NCI-H2227 (cell line): Measurements from ENCODE around the gene FBXO34.
"Not testable (repeated sequence)": the region's sequence is repeated elsewhere in the genome, so short reads cannot be mapped to it uniquely, and the experiment has no call there.

Experiments used
- DNase-seq: peaks from one replicate; lab custom pipeline; 2025; ENCODE audit not compliant: unreplicated experiment; lab: John Stamatoyannopoulos, UW

FBXO34 gene

GRCh38 chr14:55340482-55340881 is 69.3 kb downstream of the FBXO34 start:
- no peak for DNase-seq

- no peak for DNase-seq
These were observed 70.6 kb downstream of the FBXO34 start for GRCh38 chr14:55341781-55342180.

GRCh38 chr14:55344582-55345163 is 73.5 kb downstream of the FBXO34 start:
- not testable (repeated sequence) for DNase-seq

- DNase-seq: no peak
These were observed 75.8 kb downstream of the FBXO34 start for GRCh38 chr14:55347040-55347439.

GRCh38 chr14:55347748-55348147 is 76.5 kb downstream of the FBXO34 start:
- DNase-seq: no peak

- DNase-seq: no peak
These were observed 77.7 kb downstream of the FBXO34 start for GRCh38 chr14:55348766-55349453.

GRCh38 chr14:55349565-55349964 is 78.3 kb downstream of the FBXO34 start:
- no peak for DNase-seq

GRCh38 chr14:55350461-55350860 is 79.2 kb downstream of the FBXO34 start:
- no peak for DNase-seq

GRCh38 chr14:55351111-55351510 is 79.9 kb downstream of the FBXO34 start:
- DNase-seq: no peak

- no peak for DNase-seq
These were observed 81.0 kb downstream of the FBXO34 start for GRCh38 chr14:55352201-55352600.

- DNase-seq: no peak
These were observed 82.7 kb downstream of the FBXO34 start for GRCh38 chr14:55353686-55354467.

GRCh38 chr14:55354500-55354899 is 83.3 kb downstream of the FBXO34 start:
- DNase-seq: peak; percentile 66

GRCh38 chr14:55355922-55356321 is 84.7 kb downstream of the FBXO34 start:
- DNase-seq: no peak

- no peak for DNase-seq
These were observed 85.7 kb downstream of the FBXO34 start for GRCh38 chr14:55356913-55357312.

- no peak for DNase-seq
These were observed 88.1 kb downstream of the FBXO34 start for GRCh38 chr14:55359307-55359706.

- no peak for DNase-seq
These were observed 90.0 kb downstream of the FBXO34 start for GRCh38 chr14:55361190-55361589.

GRCh38 chr14:55366271-55366670 is 95.0 kb downstream of the FBXO34 start:
- DNase-seq: no peak

- no peak for DNase-seq
These were observed 99.7 kb downstream of the FBXO34 start for GRCh38 chr14:55370883-55371455.

- no peak for DNase-seq
These were observed 101.2 kb downstream of the FBXO34 start for GRCh38 chr14:55372423-55372822.

- no peak for DNase-seq
These were observed 101.6 kb downstream of the FBXO34 start for GRCh38 chr14:55372825-55373224.

- no peak for DNase-seq
These were observed 102.8 kb downstream of the FBXO34 start for GRCh38 chr14:55373784-55374705.
